ENCODE results near the gene ELFN2. TPM values are rescaled to one million over a fixed set of nuclear protein-coding genes. Genes with fewer than 3 reads are reported as not detected.

ELFN2 gene
- total and polyA plus RNA-seq, 12 donors: 0.04 to 3.3 (median 0.32) TPM; not detected in 2

DNA sequence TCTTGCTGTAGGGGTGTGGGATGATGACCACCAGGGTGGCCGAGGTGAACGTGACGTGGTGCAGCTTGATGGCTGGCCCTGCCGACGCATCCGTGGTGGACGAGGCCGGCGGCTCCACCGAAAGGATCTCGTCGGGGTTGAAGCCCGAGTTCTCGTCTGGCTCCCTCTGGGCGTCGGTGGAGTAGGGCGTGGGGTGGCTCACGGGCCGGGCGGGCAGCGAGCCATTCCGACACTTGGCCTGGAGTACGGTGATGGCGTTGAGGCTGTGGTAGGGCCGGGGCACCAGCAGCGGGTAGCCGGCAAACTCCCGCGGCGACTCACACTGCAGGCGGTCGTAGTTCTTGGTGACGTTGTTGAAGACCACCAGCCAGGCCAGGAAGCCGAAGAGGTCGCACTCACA is 52.7 kb downstream of the ELFN2 start:
- Histone ChIP-seq H3K9me3 (replicated peaks in 1 of 3) (no peaks in the 10 kb centered on the region), H3K27ac (no peak overlapping the region), H3K4me3 (no peak overlapping the region), H3K27me3 (peaks cover 21% of the 10 kb centered on the region), H3K4me1 (replicated peaks in 1 of 2) (no peaks in the 10 kb centered on the region), H3K36me3 (replicated peaks in 1 of 2) (no peaks in the 10 kb centered on the region)
- no peak for TF ChIP-seq CTCF (IDR thresholded peaks at IDR 0.05)
- TF ChIP-seq POLR2A (IDR thresholded peaks at IDR 0.05): no peak
- no peak for DNase-seq
- intact Hi-C loops (cut with DNase I): no loop called here
- 90 to 97% (median 94%) methylated on average over 28 to 35 of the region's 35 CpGs for WGBS, 4 donors

DNA sequence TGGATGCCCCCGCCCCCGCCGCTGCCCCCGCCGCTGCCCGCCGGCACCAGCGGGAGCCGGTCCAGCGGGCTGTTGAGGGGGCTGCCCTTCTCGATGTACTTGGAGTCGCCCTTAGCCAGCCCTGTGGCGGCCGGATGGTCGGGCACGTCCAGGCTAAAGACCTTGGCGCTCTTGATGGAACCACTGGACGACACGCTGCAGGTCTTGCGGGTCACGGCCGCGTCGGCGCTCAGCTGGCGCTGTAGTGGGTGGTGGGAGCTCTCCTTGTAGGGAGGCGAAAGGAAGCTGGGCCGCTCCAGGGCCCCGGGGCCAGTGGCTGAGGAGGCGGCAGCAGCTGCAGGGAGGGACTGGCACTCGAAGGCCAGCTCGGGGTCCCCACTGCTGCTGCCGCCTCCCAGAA is 53.8 kb downstream of the ELFN2 start:
- no peaks in the 10 kb centered on the region for H3K36me3 ChIP-seq (replicated peaks in 1 of 2)
- H3K4me3 ChIP-seq: no peak overlapping the region
- 89 to 91% (median 89%) methylated on average over 24 to 33 of the region's 33 CpGs; no CpG with 5 or more reads in 1 of the 4 donors for WGBS, 4 donors
- H3K4me1 ChIP-seq (replicated peaks in 1 of 2): no peaks in the 10 kb centered on the region
- H3K9me3 ChIP-seq (replicated peaks in 1 of 3): no peaks in the 10 kb centered on the region
- peaks cover 20% of the 10 kb centered on the region for H3K27me3 ChIP-seq
- intact Hi-C loops (cut with DNase I): no loop called here
- no peak for DNase-seq
- H3K27ac ChIP-seq: no peak overlapping the region
- TF ChIP-seq CTCF (IDR thresholded peaks at IDR 0.05) (no peak), POLR2A (IDR thresholded peaks at IDR 0.05) (no peak)

DNA sequence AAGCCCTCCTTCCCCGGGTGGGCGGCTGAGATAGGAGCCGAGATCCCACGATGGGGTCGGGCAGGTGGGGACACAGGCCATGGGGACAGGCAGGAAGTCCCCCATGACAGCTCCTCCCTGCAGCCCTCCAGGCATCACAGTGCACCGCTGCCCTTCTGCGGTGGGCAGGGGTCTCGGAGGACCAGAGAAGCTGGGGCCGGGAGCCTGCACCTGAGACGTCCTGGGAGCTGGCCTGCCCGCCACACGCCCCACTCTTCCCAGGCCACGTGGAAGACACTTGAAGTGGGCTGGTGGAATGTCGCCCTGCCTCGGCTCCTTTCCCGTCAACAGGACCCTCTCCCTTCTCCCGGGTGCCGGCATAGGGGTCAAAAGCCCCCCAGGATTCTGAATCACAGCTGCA is 55.4 kb downstream of the ELFN2 start:
- TF ChIP-seq POLR2A (IDR thresholded peaks at IDR 0.05) (no peak), CTCF (IDR thresholded peaks at IDR 0.05) (no peak)
- intact Hi-C loops (cut with DNase I): no loop called here
- no peak overlapping the region for H3K4me3 ChIP-seq
- no peaks in the 10 kb centered on the region for H3K4me1 ChIP-seq (replicated peaks in 1 of 2)
- H3K9me3 ChIP-seq (replicated peaks in 1 of 3): no peaks in the 10 kb centered on the region
- DNase-seq: no peak
- 49 to 78% (median 68%) methylated on average over 6 to 18 of the region's 18 CpGs for WGBS, 4 donors
- H3K27ac ChIP-seq: no peak overlapping the region
- H3K27me3 ChIP-seq: peaks cover 4% of the 10 kb centered on the region
- H3K36me3 ChIP-seq (replicated peaks in 1 of 2): no peaks in the 10 kb centered on the region

GRCh38 chr22:37371491-37371890 is 55.8 kb downstream of the ELFN2 start:
- H3K9me3 ChIP-seq (replicated peaks in 1 of 3): no peaks in the 10 kb centered on the region
- intact Hi-C loops (cut with DNase I): no loop called here
- H3K4me1 ChIP-seq (replicated peaks in 1 of 2): no peaks in the 10 kb centered on the region
- 52 to 65% (median 62%) methylated on average over 1 to 8 of the region's 8 CpGs for WGBS, 4 donors
- no peak overlapping the region for H3K4me3 ChIP-seq
- H3K27me3 ChIP-seq: peaks cover 4% of the 10 kb centered on the region
- TF ChIP-seq POLR2A (IDR thresholded peaks at IDR 0.05): no peak
- TF ChIP-seq CTCF (IDR thresholded peaks at IDR 0.05): no peak
- H3K27ac ChIP-seq: no peak overlapping the region
- no peaks in the 10 kb centered on the region for H3K36me3 ChIP-seq (replicated peaks in 1 of 2)
- no peak for DNase-seq
